ENCODE data around the gene SPEG. TPM values are rescaled to one million over a fixed set of nuclear protein-coding genes. Genes with fewer than 3 reads are reported as not detected.
A peak's percentile ranks its signal among the peaks of the same experiment; 100 is the strongest.

The SPEG gene
- total RNA-seq, 1 donor from 2014 or later, result 1.5 TPM

DNA sequence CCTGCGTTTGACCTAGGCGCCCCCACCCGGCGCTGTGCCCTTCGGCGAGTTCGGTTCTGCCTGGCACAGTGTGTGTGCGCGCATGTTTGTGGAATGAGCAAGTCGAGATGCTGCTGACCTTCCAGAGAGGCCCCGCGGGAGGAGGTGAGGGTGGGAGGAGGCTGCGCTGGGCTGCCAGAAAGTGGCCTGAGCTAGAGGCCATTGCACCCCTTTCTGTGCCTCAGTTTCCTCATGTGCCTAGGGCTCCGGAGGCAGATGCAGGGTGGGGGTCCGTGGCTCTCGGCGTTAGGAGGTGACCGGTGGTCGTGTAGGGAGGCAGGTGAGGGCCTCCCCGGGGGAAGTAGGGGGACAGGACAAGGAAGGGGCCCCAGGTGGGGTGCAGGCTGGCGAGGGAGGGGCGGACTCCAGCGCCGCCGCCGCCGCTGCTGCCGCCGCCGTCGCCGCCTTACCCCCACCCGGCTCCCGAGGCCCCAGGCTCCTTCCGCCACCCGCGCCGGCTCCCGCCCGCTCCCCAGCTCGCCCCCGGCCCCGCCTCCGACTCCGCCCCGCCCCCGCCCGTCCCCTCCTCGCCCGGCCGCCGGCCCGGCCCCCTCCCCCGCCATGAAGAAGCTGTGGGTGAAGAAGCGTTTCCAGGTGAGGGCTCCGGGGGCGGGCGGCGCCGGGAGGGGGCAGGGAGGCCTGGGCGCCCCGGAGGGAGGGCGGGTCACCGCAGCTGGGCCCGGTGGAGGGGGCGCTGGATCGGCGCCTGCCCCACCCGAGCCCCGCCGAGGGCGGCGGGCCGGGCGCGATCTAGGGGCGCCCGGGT is 7.0 kb downstream of the SPEG start:
- ATAC-seq (peak; percentile 52), DNase-seq (ENCODE audit: low spot score) (no peak)

DNA sequence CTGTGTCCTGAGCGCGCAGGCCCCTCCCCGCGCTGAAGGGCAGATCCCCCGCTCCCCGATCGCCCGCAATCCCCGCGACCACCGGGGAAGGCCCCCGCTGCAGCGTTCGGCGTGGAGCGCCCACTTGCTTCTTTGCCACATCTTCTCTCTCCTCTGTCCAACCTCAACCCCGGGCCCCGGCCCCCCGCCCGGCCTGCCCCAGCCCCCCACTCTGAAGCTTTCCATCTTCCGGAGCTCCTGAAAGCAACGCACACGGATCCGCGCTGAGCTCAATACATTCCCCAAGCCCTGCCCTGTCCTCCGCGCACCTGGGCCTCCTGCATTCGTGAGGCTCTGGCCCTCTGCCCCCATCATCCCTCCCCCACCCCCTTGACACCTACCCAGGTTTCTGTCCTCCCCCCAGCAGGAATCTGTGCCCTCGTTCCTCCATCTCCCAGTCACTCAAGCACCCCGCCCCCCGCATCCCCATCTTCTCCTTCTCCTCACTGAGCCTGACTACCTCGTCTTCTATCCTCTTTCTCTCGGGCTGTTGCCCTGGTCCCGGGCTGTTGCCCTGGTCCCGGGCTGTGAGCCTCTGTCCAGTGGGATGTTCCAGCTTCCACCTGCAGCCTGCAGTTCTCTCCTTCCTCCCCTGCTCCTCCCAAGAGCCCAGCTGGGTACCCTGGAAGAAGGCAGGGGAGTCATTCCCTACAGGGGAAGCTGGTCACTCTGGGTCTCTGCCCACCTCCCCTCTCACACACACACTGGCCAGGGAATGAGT is 7.8 kb downstream of the SPEG start:
- ATAC-seq (no peak), DNase-seq (ENCODE audit: low spot score) (no peak)

DNA sequence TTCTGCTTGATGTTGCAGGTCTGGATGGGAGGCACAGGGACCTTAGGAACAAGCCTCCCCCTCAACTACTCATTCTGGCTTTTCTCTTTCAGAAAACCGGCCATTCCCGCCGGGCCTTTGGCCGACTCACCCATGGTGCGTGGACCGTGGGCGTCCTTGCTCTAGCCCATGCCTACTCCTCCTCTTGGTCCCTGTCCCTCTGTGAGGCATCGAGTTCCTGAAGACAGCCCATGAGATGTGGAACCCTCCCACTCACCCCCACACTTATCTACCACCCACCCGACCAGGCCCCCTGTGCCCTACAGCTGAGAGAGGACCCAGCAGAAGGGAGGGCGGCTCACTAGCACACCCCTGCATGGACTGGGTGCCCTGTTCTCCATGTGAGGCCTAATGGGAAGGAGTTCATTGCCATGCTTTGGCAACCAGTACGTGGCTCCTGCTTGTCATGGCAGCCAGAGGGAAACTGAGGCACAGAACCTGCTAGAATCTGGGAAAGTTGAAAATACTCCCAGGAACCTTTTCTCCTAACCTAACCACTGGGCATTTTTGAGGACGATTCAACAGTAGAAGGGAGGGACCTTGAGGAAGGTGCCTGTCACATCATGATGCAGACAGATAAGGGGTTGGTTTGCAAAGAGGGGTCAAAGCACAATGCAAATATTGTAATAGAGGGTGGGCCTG is 8.5 kb downstream of the SPEG start:
- no peak for DNase-seq (ENCODE audit: low spot score)
- ATAC-seq, result no peak

DNA sequence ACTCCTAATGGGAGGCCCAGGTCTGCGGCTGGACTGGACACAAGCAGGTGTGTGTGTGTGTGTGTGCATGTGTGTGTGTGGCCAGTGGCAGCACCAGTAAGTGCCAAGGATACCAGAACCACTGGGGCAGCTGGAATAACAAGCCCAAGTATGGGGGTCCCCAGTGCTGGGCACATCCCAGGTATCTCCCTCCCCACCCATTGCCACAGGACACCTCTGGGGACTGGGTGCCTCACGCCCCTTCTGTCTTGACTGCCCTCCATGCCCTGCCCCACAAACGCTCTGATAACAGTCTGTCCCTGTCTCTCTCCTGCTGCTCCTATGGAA is 9.0 kb downstream of the SPEG start:
- no peak for DNase-seq (ENCODE audit: low spot score)
- ATAC-seq, result no peak

DNA sequence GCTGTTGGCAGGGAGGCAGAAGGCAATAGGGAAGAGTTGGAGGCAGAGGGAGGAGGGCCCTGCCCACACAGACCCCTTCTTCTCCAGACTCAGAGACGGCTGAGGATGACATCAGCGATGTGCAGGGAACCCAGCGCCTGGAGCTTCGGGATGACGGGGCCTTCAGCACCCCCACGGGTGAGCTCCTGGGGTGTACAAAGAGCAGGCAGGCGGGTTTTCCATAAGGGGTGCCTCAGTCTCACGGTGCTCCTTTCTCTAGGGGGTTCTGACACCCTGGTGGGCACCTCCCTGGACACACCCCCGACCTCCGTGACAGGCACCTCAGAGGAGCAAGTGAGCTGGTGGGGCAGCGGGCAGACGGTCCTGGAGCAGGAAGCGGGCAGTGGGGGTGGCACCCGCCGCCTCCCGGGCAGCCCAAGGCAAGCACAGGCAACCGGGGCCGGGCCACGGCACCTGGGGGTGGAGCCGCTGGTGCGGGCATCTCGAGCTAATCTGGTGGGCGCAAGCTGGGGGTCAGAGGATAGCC is 10.0 kb downstream of the SPEG start:
- DNase-seq (ENCODE audit: low spot score), result no peak

DNA sequence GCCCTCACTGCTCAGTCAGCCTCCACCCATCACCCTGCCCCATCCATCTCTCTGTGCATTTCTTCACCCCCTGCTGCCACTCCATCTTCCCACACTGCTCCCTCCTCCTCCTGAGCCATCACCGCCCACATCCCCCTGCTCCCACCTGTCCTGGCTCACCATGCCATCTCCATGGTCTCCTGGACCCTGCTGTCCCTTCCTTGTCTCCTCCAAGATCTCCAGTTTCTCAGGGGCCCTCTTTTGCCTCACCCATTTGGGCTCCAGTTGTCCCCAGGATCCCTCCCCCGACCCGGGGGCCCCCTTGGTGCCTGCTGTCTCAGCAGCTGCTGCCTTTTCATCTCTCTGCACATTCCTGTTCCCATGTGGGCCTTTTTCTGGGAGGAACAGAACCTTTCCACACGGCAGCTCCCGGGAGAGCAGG is 10.6 kb downstream of the SPEG start:
- no peak for ATAC-seq
- DNase-seq (ENCODE audit: low spot score), result no peak

More for the DNA sequence above, 10.0 kb downstream of the SPEG start:
- ATAC-seq, result no peak

DNA sequence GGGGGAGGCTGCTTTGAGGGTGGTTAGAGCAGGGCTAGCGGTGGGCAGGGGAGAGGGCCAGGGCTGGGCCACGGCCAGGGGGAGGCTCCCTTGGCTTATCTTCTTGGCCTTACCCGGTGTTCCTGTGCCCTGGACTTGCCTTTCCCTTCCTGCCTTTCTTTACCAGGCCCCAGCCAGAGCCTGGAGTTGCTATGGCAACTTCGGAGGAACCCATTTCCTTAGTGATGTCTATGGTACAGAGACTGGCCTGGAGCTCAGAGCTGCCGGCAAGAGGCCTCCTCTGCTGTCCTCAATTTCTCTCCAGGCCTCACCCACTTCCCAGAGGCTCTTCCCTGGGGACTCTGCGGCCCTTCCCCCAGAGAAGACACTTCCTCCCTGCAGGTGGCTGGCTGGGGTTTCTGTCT is 11.5 kb downstream of the SPEG start:
- no peak for ATAC-seq
- DNase-seq (ENCODE audit: low spot score), result no peak

DNA sequence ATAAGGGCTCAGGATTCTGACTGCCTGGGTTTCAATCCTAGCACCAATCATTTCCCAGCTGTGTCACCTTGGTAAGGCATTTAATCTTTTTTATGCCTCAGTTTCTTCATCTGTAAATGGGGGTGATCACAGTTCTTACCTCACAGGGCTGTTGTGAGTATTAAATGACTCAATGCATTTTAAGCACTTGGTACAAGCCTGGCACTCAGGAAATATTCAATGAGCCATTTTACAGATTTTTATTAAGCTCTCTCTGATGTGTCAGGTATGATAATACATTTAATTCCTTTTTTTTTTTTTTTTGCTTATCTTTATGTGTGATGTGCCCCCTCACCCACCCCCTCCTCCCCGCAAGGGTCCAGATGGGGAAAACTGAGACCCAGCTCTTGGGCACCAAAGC is 12.0 kb downstream of the SPEG start:
- DNase-seq (ENCODE audit: low spot score), result no peak
- no peak for ATAC-seq

DNA sequence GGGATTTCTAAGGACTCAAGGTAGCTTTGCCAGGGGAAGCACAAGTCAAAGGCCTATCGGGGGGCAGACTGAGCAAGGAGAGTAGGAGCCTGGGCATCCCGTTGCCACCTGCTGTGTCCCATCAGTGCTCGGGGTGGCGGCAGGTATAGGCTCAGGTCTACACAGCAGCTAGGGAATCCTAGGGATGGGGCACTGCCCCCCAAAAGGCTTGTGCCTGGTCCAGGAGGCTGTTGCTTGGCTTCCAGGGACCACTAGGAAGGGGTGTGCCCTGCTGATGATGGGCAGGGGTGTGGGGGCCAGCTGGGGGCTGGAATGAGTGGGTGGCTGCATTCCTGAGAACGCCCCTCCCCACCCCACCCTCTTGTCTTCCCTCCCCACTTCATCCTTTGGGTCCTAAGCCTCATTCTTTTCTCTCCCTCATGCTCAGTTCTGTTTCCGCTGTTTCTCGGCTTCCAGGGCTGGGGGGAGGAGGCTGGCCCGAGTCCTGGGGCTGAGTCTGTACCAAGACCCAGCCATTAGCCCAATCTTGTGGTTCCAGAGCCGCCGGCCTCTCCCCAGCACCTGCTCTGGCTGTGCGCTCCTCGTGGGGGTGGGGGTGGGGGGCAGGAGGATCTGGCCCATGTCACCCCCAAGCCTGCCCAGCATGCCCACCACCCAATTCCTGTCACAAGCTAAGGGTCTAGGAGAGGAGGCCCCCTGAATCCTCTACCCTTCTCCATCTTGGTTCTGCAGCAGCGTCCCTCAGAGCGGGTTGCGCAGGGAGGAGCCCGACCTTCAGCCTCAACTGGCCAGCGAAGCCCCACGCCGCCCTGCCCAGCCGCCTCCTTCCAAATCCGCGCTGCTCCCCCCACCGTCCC is 12.8 kb downstream of the SPEG start:
- DNase-seq (ENCODE audit: low spot score) (no peak), ATAC-seq (no peak)

DNA sequence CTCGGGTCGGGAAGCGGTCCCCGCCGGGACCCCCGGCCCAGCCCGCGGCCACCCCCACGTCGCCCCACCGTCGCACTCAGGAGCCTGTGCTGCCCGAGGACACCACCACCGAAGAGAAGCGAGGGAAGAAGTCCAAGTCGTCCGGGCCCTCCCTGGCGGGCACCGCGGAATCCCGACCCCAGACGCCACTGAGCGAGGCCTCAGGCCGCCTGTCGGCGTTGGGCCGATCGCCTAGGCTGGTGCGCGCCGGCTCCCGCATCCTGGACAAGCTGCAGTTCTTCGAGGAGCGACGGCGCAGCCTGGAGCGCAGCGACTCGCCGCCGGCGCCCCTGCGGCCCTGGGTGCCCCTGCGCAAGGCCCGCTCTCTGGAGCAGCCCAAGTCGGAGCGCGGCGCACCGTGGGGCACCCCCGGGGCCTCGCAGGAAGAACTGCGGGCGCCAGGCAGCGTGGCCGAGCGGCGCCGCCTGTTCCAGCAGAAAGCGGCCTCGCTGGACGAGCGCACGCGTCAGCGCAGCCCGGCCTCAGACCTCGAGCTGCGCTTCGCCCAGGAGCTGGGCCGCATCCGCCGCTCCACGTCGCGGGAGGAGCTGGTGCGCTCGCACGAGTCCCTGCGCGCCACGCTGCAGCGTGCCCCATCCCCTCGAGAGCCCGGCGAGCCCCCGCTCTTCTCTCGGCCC is 13.6 kb downstream of the SPEG start:
- ATAC-seq, result peak; percentile 38
- DNase-seq (ENCODE audit: low spot score), result no peak

DNA sequence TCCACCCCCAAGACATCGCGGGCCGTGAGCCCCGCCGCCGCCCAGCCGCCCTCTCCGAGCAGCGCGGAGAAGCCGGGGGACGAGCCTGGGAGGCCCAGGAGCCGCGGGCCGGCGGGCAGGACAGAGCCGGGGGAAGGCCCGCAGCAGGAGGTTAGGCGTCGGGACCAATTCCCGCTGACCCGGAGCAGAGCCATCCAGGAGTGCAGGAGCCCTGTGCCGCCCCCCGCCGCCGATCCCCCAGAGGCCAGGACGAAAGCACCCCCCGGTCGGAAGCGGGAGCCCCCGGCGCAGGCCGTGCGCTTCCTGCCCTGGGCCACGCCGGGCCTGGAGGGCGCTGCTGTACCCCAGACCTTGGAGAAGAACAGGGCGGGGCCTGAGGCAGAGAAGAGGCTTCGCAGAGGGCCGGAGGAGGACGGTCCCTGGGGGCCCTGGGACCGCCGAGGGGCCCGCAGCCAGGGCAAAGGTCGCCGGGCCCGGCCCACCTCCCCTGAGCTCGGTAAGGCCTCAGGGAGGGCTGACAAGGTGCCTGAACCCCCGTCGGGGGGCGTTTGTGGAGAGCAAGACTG is 14.2 kb downstream of the SPEG start:
- ATAC-seq, result no peak
- no peak for DNase-seq (ENCODE audit: low spot score)

DNA sequence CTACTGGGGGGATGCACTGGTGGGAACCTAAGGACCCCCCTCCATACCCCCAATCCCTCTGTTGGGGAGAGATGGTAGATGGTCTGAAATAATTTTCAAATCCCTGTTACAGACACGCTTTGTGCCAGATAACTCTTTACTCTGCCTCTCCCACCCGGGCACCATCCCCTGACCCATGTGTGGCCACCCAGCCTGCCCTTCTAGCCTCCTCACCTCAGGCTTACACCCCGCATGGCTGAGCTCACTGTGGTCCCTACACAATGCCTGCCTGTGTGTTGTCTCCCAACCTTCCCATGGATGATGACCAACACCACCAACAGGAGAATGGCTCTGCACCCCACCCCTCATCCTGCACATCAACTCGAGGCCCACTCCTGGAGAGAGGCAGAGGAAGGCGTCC is 15.0 kb downstream of the SPEG start:
- DNase-seq (ENCODE audit: low spot score), result no peak
- ATAC-seq, result no peak

DNA sequence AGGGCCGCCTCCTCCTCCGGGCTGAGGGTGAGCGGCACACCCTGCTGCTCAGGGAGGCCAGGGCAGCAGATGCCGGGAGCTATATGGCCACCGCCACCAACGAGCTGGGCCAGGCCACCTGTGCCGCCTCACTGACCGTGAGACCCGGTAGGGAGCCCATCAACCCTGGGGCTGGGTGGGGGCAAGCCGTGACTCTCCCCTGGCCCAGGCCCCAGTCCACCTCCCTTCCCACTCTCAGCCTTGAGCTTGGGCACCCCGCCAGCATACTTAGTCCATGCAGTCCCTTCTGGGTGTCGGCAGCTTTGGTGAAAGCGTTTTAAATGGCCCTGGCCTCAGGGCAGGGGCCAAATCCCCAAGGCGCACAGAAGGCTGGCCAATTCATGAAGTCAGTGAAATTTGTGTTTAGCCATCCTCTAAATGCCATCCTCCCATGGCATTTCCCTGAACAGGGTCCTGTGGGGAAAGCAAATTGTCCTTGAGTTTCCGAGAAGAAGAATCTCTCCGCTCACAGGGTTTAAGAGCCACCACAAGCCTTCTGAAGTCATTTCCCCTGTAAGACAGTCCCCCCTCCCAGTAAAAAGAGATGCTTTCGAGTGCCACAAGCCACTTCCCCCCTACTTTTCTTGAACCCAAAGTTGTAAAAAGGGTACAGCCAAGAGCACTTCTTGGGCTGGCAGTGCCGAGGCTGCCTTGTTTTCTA is 17.2 kb downstream of the SPEG start:
- ATAC-seq, result no peak
- DNase-seq (ENCODE audit: low spot score), result no peak

DNA sequence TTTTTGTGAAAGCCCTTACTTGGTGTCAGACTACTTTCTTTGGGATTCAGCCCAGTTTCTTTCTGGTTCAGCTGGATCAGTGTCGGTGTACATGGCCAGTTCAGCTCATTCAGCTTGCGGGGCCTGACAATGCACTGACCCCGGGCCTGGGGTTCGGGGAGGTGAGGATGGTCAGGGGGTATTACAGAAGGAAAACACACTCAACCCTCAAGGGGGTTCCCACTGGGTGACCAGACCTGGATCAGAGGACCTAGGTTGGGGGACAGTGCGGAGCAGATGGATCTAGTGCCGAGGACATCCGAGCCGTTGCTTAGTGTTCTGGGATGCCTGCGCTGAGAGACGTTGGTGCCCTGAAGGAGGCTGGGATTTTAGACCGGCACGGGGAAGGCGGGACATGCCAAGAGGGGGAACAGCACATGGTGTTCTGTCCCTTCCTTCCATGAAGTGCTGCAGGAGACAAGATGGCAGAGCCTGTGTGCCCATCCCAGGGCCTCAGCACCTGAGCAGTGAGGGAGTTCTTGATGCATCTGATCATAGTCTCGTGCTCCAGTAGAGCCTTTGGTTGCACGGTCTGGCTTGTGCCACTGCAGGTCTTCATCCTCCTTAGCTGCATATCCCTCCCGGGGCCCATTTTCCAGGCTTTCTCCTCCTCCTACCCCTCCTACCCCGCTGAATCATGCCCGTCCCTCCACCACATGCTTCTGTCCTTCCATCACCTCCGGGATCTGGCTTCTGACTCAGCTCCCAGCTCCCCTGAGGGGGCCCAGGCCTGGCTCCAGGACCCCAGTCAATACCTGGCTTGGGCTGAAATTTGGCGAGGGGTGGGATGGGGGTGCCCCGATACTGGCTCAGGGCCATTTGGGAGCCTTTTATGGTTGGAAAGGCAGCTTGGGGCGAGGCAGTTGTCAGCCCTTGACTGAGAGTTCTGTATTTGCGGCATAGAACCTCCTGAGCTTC is 18.0 kb downstream of the SPEG start:
- DNase-seq (ENCODE audit: low spot score) (no peak), ATAC-seq (no peak)

DNA sequence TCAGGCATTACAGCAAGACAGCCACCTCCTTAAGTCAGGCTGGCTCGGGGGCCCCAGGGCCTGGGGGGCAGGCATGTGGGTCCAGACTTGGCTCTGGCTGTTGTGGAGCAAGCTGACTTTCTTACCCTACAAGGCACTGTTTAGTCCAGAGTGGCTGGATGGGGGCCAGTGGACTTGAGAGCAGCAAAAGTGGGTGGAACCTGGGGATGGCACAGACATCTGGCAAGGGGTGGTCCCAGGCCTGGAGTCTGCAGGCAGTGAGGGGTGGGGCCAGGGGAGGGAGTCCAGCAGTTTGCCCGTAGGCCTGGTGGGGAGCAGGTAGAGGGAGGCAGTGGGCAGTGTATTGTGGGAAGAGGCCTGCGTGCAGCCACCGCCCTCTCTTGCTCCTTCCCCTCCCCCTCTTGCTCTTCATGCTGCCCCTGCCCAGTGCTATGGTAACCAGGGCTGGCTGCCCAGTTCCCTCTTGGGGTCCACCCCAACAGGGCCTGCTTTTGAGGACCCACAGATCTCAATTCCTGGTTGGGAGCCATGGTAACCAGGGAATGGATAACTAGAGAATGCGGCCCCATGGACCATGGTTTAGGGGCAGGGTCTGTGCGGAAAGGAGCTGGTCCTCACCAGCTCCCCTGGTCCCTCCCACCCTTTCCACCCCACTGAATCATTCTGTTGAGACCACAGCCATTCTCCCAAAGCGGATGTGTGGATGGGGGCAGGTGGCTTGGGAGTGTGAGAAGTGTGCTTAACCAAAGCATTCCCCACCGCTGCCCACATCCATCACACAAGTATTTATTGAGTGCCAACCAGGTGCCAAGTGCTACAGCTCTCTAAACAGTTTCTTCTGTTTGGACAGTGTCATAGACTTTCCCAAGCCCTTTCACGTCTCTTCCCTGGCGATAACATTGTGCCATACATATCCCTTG is 19.3 kb downstream of the SPEG start:
- ATAC-seq (no peak), DNase-seq (ENCODE audit: low spot score) (no peak)

DNA sequence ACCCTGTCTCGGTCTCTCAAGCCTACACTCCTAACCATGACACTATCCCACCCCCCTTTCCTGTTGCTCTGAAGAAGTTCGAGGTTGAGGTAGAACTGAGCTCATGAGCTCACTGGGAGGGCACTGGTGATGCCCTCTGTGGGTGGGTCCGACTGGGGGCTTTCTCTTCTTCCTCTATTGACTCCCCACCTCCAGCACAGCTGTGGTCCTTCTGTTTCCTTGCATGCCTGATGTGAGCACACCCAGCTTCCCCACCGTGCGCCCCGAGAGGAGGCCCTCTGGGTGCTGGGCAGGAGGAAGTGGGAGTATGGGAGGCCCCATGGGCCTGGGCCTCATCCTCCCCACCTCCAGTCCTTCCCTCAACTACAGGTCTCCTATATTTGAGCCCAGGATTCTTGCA is 20.9 kb downstream of the SPEG start:
- ATAC-seq (no peak), DNase-seq (ENCODE audit: low spot score) (no peak)

DNA sequence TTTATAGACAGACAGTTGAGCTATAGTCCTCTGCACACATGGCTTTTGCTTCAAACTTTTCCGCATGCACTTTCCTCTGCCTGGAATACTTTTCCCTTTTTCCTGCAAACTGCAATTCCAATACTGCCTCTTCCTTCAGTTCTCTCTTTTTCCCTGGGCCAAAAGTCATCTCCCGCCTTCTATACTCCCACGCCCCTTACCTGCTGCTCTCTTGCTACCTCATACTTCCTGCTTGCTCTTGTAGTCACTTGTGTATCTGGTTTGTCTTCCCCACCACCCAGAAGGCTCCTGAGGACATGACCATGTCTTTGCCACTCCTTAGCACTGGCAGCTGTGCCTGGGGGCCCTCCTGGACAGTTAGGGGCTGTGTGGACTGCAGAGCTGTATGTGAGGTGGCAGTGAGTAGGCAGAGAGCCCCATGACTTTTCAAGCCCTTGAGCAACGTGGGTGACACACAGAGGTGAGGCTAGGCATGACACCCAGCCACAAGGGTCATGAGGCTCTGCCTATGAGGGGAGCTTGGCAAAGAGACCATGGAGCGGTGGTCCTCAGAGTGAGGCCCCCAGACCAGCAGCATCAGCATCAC is 23.2 kb downstream of the SPEG start:
- ATAC-seq (peak; percentile 36), DNase-seq (ENCODE audit: low spot score) (no peak)
